BE2C (cell line): ENCODE results near the gene TEX14.
A peak's percentile ranks its signal among the peaks of the same experiment; 100 is the strongest.

ENCODE experiments used
- DNase-seq: peaks from one replicate; pipeline ENCODE4 v3.0.0-alpha.2; 2020
- H3K27me3 ChIP-seq: fragments of 250-450 bp; sonication (Bioruptor Pico); 2 replicates; pipeline ENCODE4 v1.5.1; 2020; ENCODE audit warnings: mild to moderate bottlenecking
- H3K36me3 ChIP-seq: fragments of 250-450 bp; sonication (Bioruptor Pico); 2 replicates; pipeline ENCODE4 v1.5.1; 2020; ENCODE audit warnings: mild to moderate bottlenecking
- H3K4me1 ChIP-seq: fragments of 250-450 bp; sonication (Bioruptor Pico); 2 replicates; pipeline ENCODE4 v1.5.1; 2020
- H3K4me3 ChIP-seq: 2 replicates; pipeline ENCODE4 v1.5.1; 2011; ENCODE audit warnings: low read depth, low read length
- H3K9me3 ChIP-seq: fragments of 250-450 bp; sonication (Bioruptor Pico); 2 replicates; pipeline ENCODE4 v1.5.1; 2020
- CTCF ChIP-seq: IDR thresholded peaks from 2 replicates; pipeline ENCODE4 v1.5.1; 2012; ENCODE audit warnings: mild to moderate bottlenecking, low read depth, low read length

The TEX14 gene

GRCh38 chr17:58538811-58539409 is 152.9 kb downstream of the TEX14 start:
- DNase-seq = no peak

GRCh38 chr17:58537266-58537665 is 154.6 kb downstream of the TEX14 start:
- H3K4me1 ChIP-seq = no peaks in the 10 kb centered on the region
- no peak for DNase-seq
- no peak overlapping the region for H3K4me3 ChIP-seq
- H3K36me3 ChIP-seq = no peaks in the 10 kb centered on the region
- H3K9me3 ChIP-seq = no peaks in the 10 kb centered on the region
- H3K27me3 ChIP-seq = peaks cover 3% of the 10 kb centered on the region
- no peak for TF ChIP-seq CTCF

More at GRCh38 chr17:58538811-58539409, 152.9 kb downstream of the TEX14 start:
- Histone ChIP-seq H3K4me1 (no peaks in the 10 kb centered on the region), H3K27me3 (peaks cover 5% of the 10 kb centered on the region), H3K4me3 (no peak overlapping the region), H3K36me3 (no peaks in the 10 kb centered on the region), H3K9me3 (no peaks in the 10 kb centered on the region)
- no peak for TF ChIP-seq CTCF

GRCh38 chr17:58536542-58536941 is 155.3 kb downstream of the TEX14 start:
- DNase-seq = no peak

GRCh38 chr17:58535431-58535830 is 156.4 kb downstream of the TEX14 start:
- Histone ChIP-seq H3K4me1 (no peaks in the 10 kb centered on the region), H3K4me3 (no peak overlapping the region), H3K9me3 (no peaks in the 10 kb centered on the region), H3K27me3 (peaks cover 8% of the 10 kb centered on the region), H3K36me3 (no peaks in the 10 kb centered on the region)
- DNase-seq = no peak
- no peak for TF ChIP-seq CTCF

More at GRCh38 chr17:58536542-58536941, 155.3 kb downstream of the TEX14 start:
- Histone ChIP-seq H3K9me3 (no peaks in the 10 kb centered on the region), H3K4me3 (no peak overlapping the region), H3K27me3 (peaks cover 7% of the 10 kb centered on the region), H3K36me3 (no peaks in the 10 kb centered on the region), H3K4me1 (no peaks in the 10 kb centered on the region)
- TF ChIP-seq CTCF = no peak

GRCh38 chr17:58534901-58535421 is 156.9 kb downstream of the TEX14 start:
- Histone ChIP-seq H3K4me3 (no peak overlapping the region), H3K36me3 (no peaks in the 10 kb centered on the region), H3K27me3 (peaks cover 8% of the 10 kb centered on the region), H3K9me3 (no peaks in the 10 kb centered on the region), H3K4me1 (no peaks in the 10 kb centered on the region)
- DNase-seq = no peak
- TF ChIP-seq CTCF = no peak

GRCh38 chr17:58534331-58534730 is 157.5 kb downstream of the TEX14 start:
- DNase-seq = no peak
- H3K9me3 ChIP-seq = no peaks in the 10 kb centered on the region
- H3K4me3 ChIP-seq = no peak overlapping the region
- H3K36me3 ChIP-seq = no peaks in the 10 kb centered on the region
- H3K27me3 ChIP-seq = peaks cover 8% of the 10 kb centered on the region
- H3K4me1 ChIP-seq = no peaks in the 10 kb centered on the region
- TF ChIP-seq CTCF = peak; percentile 19
